Osteoblast (primary cell): ENCODE data around the gene SCFD1. TPM values are rescaled to one million over a fixed set of nuclear protein-coding genes. Genes with fewer than 3 reads are reported as not detected.

Experiments used
- DNase-seq: peaks from one replicate; pipeline ENCODE4 v3.0.0; 2011; ENCODE audit warnings: low spot score, mixed read lengths; ENCODE audit not compliant: insufficient read length; ENCODE audit errors: missing footprints
- H2AFZ ChIP-seq: 2 replicates; pipeline ENCODE4 v1.6.0; 2011; ENCODE audit warnings: mild to moderate bottlenecking, low read length
- H3K27ac ChIP-seq: 2 replicates; pipeline ENCODE4 v1.5.1; 2011; ENCODE audit warnings: mild to moderate bottlenecking, low read depth, low read length, moderate library complexity
- H3K27me3 ChIP-seq: 2 replicates; pipeline ENCODE4 v1.6.0; 2012; ENCODE audit warnings: mild to moderate bottlenecking, control low read depth, inconsistent platforms, low read length, moderate library complexity; ENCODE audit not compliant: insufficient read depth
- H3K36me3 ChIP-seq: 2 replicates; pipeline ENCODE4 v1.5.1; 2011; ENCODE audit warnings: mild to moderate bottlenecking, low read length, control low read depth, moderate library complexity; ENCODE audit not compliant: insufficient read depth
- H3K4me1 ChIP-seq: 2 replicates; pipeline ENCODE4 v1.5.1; 2011; ENCODE audit warnings: mild to moderate bottlenecking, low read length, control low read depth, moderate library complexity; ENCODE audit not compliant: insufficient read depth
- H3K4me2 ChIP-seq: 2 replicates; pipeline ENCODE4 v1.6.0; 2011; ENCODE audit warnings: mild to moderate bottlenecking, low read length; ENCODE audit not compliant: insufficient read depth
- H3K4me3 ChIP-seq: fragments of 200-600 bp; sonication (generic); 3 replicates; pipeline ENCODE4 v1.5.1; 2012; ENCODE audit warnings: mild to moderate bottlenecking, low read length, inconsistent platforms; ENCODE audit not compliant: insufficient read depth
- H3K79me2 ChIP-seq: 2 replicates; pipeline ENCODE4 v1.6.0; 2012; ENCODE audit warnings: mild to moderate bottlenecking, low read length, control low read depth, inconsistent platforms; ENCODE audit not compliant: insufficient read depth
- H3K9me3 ChIP-seq: 2 replicates; pipeline ENCODE4 v1.5.1; 2011; ENCODE audit warnings: low read depth, low read length, control low read depth
- H4K20me1 ChIP-seq: 2 replicates; pipeline ENCODE4 v1.6.0; 2012; ENCODE audit warnings: mild to moderate bottlenecking, low read length, control low read depth; ENCODE audit not compliant: insufficient read depth
- CTCF ChIP-seq: IDR thresholded peaks from 2 replicates; pipeline ENCODE4 v1.5.1; 2011; ENCODE audit warnings: mild to moderate bottlenecking, low read depth, low read length, moderate library complexity; ENCODE audit errors: extremely low read depth
- total RNA-seq: library from RNA; depleted of rRNA; stranded (reverse); fragments of >200 nt; gene quantifications from 2 replicates; pipeline ENCODE4 v1.2.3, GENCODE V29; 2012

Gene SCFD1
- total RNA-seq, 1 donor = 136 TPM

- H3K9me3 ChIP-seq = no peaks in the 10 kb centered on the region
- H3K4me2 ChIP-seq = no peak overlapping the region
- no peak overlapping the region for H2AFZ ChIP-seq
- H4K20me1 ChIP-seq = peaks cover 8% of the 10 kb centered on the region
- H3K36me3 ChIP-seq = peaks cover 24% of the 10 kb centered on the region
- no peak for TF ChIP-seq CTCF
- H3K4me1 ChIP-seq = no peaks in the 10 kb centered on the region
- H3K79me2 ChIP-seq = no peaks in the 10 kb centered on the region
- DNase-seq = no peak
- H3K27me3 ChIP-seq = no peaks in the 10 kb centered on the region
- H3K27ac ChIP-seq = no peak overlapping the region
- H3K4me3 ChIP-seq = no peak overlapping the region
Measured at GRCh38 chr14:30737916-30738315, 115.8 kb downstream of the SCFD1 start.

- H3K4me2 ChIP-seq = no peak overlapping the region
- H3K27ac ChIP-seq = no peak overlapping the region
- no peaks in the 10 kb centered on the region for H3K27me3 ChIP-seq
- H2AFZ ChIP-seq = no peak overlapping the region
- H3K4me1 ChIP-seq = no peaks in the 10 kb centered on the region
- no peaks in the 10 kb centered on the region for H3K79me2 ChIP-seq
- H3K9me3 ChIP-seq = no peaks in the 10 kb centered on the region
- no peak for TF ChIP-seq CTCF
- no peak overlapping the region for H3K4me3 ChIP-seq
- DNase-seq = no peak
- peaks cover under 1% of the 10 kb centered on the region for H4K20me1 ChIP-seq
- peaks cover 24% of the 10 kb centered on the region for H3K36me3 ChIP-seq
Measured at GRCh38 chr14:30738978-30739377, 116.9 kb downstream of the SCFD1 start.

- Histone ChIP-seq H4K20me1 (no peaks in the 10 kb centered on the region), H3K79me2 (no peaks in the 10 kb centered on the region), H3K9me3 (no peaks in the 10 kb centered on the region), H3K27me3 (peaks cover 32% of the 10 kb centered on the region), H3K4me3 (no peak overlapping the region), H3K4me1 (no peaks in the 10 kb centered on the region), H2AFZ (no peak overlapping the region), H3K27ac (no peak overlapping the region), H3K4me2 (no peak overlapping the region), H3K36me3 (no peaks in the 10 kb centered on the region)
- DNase-seq = no peak
- no peak for TF ChIP-seq CTCF
Measured at GRCh38 chr14:30748343-30748742, 126.2 kb downstream of the SCFD1 start.

- H3K4me2 ChIP-seq = no peak overlapping the region
- H3K27ac ChIP-seq = no peak overlapping the region
- no peak overlapping the region for H3K4me3 ChIP-seq
- peaks cover 24% of the 10 kb centered on the region for H3K27me3 ChIP-seq
- no peaks in the 10 kb centered on the region for H3K9me3 ChIP-seq
- TF ChIP-seq CTCF = no peak
- no peak overlapping the region for H2AFZ ChIP-seq
- DNase-seq = no peak
- H3K4me1 ChIP-seq = no peaks in the 10 kb centered on the region
- H3K36me3 ChIP-seq = no peaks in the 10 kb centered on the region
- no peaks in the 10 kb centered on the region for H4K20me1 ChIP-seq
- no peaks in the 10 kb centered on the region for H3K79me2 ChIP-seq
Measured at GRCh38 chr14:30751646-30752416, 129.7 kb downstream of the SCFD1 start.
